ENCODE results near the gene LANCL2. TPM values are rescaled to one million over a fixed set of nuclear protein-coding genes. Genes with fewer than 3 reads are reported as not detected.

The LANCL2 gene
- total RNA-seq, 1 donor from 2014 or later = 7.1 TPM

DNA sequence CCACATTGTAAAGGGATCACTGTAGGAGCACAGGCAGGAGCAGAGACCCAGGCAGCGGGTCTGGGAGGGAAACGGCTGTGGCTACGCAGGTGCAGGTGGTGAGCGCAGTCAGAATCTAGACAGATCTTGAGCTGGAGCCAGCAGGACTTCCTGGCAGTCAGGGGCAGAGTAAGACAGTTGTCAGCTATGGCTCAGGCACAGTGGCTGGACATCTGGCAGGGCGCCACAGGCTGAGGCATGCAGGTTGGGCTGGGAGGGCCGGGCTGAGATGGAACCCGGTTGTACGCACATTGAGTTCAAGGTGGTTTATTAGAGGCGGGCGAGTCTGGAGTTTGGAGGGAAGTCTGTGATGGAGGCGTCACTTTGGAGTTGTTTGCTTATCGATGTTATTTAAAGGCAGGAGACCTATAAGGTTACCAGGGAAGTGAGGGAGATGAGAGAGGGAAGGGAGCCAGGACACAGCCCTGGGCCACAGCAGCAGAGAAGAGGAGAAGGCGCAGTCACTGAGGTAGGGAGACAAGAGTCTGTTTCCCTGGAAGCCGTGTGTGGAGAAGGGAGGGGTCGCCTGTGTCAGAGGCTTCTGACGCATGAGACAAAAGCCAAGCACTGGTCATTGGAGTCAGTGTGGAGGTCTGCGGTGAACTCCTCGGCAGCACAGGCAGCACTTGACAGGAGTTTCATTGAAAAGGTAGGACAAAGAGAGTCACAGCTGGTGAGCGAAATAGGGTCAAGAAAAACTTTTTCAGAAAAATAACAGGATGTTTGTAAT, 73.8 kb downstream of the LANCL2 start:
- no peak for TF ChIP-seq EZH2 (IDR thresholded peaks at IDR 0.05)
- TF ChIP-seq EZH2phosphoT487 (IDR thresholded peaks at IDR 0.05) = no peak
- TF ChIP-seq, protein P1, sequence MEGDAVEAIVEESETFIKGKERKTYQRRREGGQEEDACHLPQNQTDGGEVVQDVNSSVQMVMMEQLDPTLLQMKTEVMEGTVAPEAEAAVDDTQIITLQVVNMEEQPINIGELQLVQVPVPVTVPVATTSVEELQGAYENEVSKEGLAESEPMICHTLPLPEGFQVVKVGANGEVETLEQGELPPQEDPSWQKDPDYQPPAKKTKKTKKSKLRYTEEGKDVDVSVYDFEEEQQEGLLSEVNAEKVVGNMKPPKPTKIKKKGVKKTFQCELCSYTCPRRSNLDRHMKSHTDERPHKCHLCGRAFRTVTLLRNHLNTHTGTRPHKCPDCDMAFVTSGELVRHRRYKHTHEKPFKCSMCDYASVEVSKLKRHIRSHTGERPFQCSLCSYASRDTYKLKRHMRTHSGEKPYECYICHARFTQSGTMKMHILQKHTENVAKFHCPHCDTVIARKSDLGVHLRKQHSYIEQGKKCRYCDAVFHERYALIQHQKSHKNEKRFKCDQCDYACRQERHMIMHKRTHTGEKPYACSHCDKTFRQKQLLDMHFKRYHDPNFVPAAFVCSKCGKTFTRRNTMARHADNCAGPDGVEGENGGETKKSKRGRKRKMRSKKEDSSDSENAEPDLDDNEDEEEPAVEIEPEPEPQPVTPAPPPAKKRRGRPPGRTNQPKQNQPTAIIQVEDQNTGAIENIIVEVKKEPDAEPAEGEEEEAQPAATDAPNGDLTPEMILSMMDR (IDR thresholded peaks at IDR 0.05) = no peak
- Mint-ChIP-seq H3K4me1 (peaks cover 15% of the 10 kb centered on the region), H3K36me3 (no peaks in the 10 kb centered on the region), H3K27me3 (ENCODE audit: insufficient read depth, low read depth) (no peaks in the 10 kb centered on the region), H3K4me3 (no peak overlapping the region), H3K9me3 (no peaks in the 10 kb centered on the region), H3K27ac (peak overlapping the region; percentile 39)
- H3K9ac ChIP-seq = no peak overlapping the region
- no peaks in the 10 kb centered on the region for H3K36me3 ChIP-seq
- H3K79me2 ChIP-seq (ENCODE audit: low read depth) = no peaks in the 10 kb centered on the region
- H3K4me2 ChIP-seq = no peak overlapping the region
- H3F3A ChIP-seq (ENCODE audit: low read depth) = no peaks in the 10 kb centered on the region
- no peak overlapping the region for H3K27ac ChIP-seq
- H3K27me3 ChIP-seq = no peaks in the 10 kb centered on the region
- no peak overlapping the region for H2AFZ ChIP-seq (replicated peaks)
- H3K4me3 ChIP-seq = no peak overlapping the region
- H3K9me3 ChIP-seq (ENCODE audit: low read depth) = no peaks in the 10 kb centered on the region
- peak; percentile 31 for DNase-seq (ENCODE audit: low spot score)
- peaks cover 2% of the 10 kb centered on the region for H3K4me1 ChIP-seq
- no peaks in the 10 kb centered on the region for H4K20me1 ChIP-seq (ENCODE audit: low read depth)

DNA sequence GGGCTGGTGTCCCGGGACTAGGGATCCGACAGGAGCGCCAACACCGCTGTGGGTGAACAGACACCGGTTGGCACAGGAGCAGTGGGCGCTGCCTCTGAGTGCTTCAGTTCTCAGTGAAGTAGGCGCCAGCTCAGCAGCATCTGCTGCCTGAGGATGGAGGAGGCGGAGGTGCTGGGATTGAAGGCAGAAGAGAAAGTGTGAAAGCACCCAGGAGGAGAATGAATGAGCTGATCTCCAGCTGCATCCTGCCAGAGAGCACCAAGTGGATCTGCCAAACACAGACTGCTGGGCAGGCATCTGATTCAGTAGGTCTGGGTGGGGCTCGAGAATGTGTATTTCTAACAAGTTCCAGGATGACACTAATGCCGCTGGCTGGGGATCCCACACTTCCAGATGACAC, 74.5 kb downstream of the LANCL2 start:
- no peak overlapping the region for H2AFZ ChIP-seq (replicated peaks)
- no peak overlapping the region for H3K4me2 ChIP-seq
- no peak overlapping the region for H3K9ac ChIP-seq

DNA sequence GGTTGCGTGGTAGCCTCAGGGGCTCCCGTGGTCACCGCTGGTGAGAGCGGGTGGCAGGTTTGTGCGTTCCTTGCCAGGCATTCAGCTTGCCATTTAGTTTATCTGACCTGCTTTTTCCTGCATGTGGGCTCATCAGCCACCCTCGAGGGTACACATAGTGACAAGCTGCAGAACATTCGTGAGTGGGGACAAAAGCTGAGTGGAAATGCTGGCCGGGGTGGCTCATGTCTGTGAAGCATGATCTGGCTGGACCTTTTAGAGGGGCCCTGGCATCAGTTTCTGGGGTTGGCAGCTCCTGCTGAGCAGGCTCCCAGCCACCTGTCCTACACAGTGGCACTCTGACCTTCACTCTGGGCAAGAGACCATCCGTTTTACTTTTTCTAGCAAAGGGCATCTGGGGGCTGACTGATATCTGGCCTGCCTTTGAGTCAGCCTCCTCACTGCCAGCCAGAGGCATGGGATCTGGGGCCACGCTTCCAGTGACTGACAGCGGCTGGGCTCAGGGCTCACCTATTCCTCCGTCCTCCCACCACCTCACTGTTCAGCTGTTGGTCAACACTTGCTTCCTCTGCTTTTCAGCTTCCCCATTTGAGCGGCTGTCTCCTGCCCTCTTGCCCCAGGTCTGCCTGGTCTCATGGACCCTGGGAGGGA, 75.0 kb downstream of the LANCL2 start:
- H4K20me1 ChIP-seq (ENCODE audit: low read depth) = no peaks in the 10 kb centered on the region
- H3K27ac ChIP-seq = no peak overlapping the region
- no peaks in the 10 kb centered on the region for H3K27me3 ChIP-seq
- H3K27me3 Mint-ChIP-seq (ENCODE audit: insufficient read depth, low read depth) = no peaks in the 10 kb centered on the region
- peaks cover 15% of the 10 kb centered on the region for H3K4me1 Mint-ChIP-seq
- no peak overlapping the region for H3K4me3 Mint-ChIP-seq
- no peaks in the 10 kb centered on the region for H3F3A ChIP-seq (ENCODE audit: low read depth)
- no peaks in the 10 kb centered on the region for H3K9me3 ChIP-seq (ENCODE audit: low read depth)
- H3K4me2 ChIP-seq = no peak overlapping the region
- H3K9me3 Mint-ChIP-seq = no peaks in the 10 kb centered on the region
- H3K4me1 ChIP-seq = peaks cover 2% of the 10 kb centered on the region
- no peaks in the 10 kb centered on the region for H3K36me3 ChIP-seq
- H3K4me3 ChIP-seq = no peak overlapping the region
- no peak for DNase-seq (ENCODE audit: low spot score)
- no peaks in the 10 kb centered on the region for H3K79me2 ChIP-seq (ENCODE audit: low read depth)
- H2AFZ ChIP-seq (replicated peaks) = no peak overlapping the region
- TF ChIP-seq EZH2phosphoT487 (IDR thresholded peaks at IDR 0.05) (no peak), EZH2 (IDR thresholded peaks at IDR 0.05) (no peak)
- TF ChIP-seq, protein P1 (IDR thresholded peaks at IDR 0.05) = no peak
- no peak overlapping the region for H3K27ac Mint-ChIP-seq
- H3K36me3 Mint-ChIP-seq = no peaks in the 10 kb centered on the region
- no peak overlapping the region for H3K9ac ChIP-seq

More for the DNA sequence above, 74.5 kb downstream of the LANCL2 start:
- Histone ChIP-seq H3K4me1 (peaks cover 2% of the 10 kb centered on the region), H3K4me3 (no peak overlapping the region), H3F3A (ENCODE audit: low read depth) (no peaks in the 10 kb centered on the region), H3K27ac (no peak overlapping the region), H4K20me1 (ENCODE audit: low read depth) (no peaks in the 10 kb centered on the region), H3K9me3 (ENCODE audit: low read depth) (no peaks in the 10 kb centered on the region), H3K36me3 (no peaks in the 10 kb centered on the region), H3K79me2 (ENCODE audit: low read depth) (no peaks in the 10 kb centered on the region), H3K27me3 (no peaks in the 10 kb centered on the region)
- Mint-ChIP-seq H3K27me3 (ENCODE audit: insufficient read depth, low read depth) (no peaks in the 10 kb centered on the region), H3K9me3 (no peaks in the 10 kb centered on the region), H3K36me3 (no peaks in the 10 kb centered on the region), H3K27ac (no peak overlapping the region), H3K4me1 (peaks cover 15% of the 10 kb centered on the region), H3K4me3 (no peak overlapping the region)
- no peak for TF ChIP-seq EZH2phosphoT487 (IDR thresholded peaks at IDR 0.05)
- no peak for TF ChIP-seq EZH2 (IDR thresholded peaks at IDR 0.05)
- DNase-seq (ENCODE audit: low spot score) = no peak

DNA sequence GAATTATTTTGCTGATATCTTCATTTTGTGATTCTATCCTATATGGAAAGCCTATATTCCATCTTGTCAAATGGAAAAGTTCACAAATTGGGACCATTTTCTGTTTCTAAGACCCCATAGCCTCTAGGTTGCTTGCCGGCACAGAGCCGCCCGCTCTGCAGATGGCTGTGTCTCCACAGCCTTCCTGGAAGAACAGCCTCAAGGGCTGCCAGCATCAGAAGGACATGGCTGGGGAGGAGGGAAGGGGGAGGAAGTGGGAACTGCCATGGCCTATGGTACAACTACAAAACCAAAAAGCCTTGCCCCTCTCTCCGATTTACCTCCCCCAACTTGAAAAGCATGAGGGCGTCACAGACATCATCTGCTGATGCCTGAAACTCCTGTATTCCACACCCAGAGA, 75.9 kb downstream of the LANCL2 start:
- Histone ChIP-seq H3K4me1 (peaks cover 2% of the 10 kb centered on the region), H3K27me3 (no peaks in the 10 kb centered on the region), H3F3A (ENCODE audit: low read depth) (no peaks in the 10 kb centered on the region), H3K4me3 (no peak overlapping the region), H3K4me2 (no peak overlapping the region), H3K27ac (no peak overlapping the region), H3K9me3 (ENCODE audit: low read depth) (no peaks in the 10 kb centered on the region), H3K36me3 (no peaks in the 10 kb centered on the region), H3K79me2 (ENCODE audit: low read depth) (no peaks in the 10 kb centered on the region), H4K20me1 (ENCODE audit: low read depth) (no peaks in the 10 kb centered on the region), H2AFZ (replicated peaks) (no peak overlapping the region), H3K9ac (no peak overlapping the region)
- TF ChIP-seq EZH2phosphoT487 (IDR thresholded peaks at IDR 0.05) (no peak), EZH2 (IDR thresholded peaks at IDR 0.05) (no peak)
- TF ChIP-seq, protein P1 (IDR thresholded peaks at IDR 0.05) = no peak
- Mint-ChIP-seq H3K9me3 (no peaks in the 10 kb centered on the region), H3K27me3 (ENCODE audit: insufficient read depth, low read depth) (no peaks in the 10 kb centered on the region), H3K4me3 (no peak overlapping the region), H3K36me3 (no peaks in the 10 kb centered on the region), H3K27ac (no peak overlapping the region), H3K4me1 (peaks cover 15% of the 10 kb centered on the region)
- DNase-seq (ENCODE audit: low spot score) = no peak

Data from neural progenitor cell (in vitro differentiated cells).